Measurements from ENCODE around the gene THSD4. TPM values are rescaled to one million over a fixed set of nuclear protein-coding genes. Genes with fewer than 3 reads are reported as not detected.
"Not testable (repeated sequence)": the region's sequence is repeated elsewhere in the genome, so short reads cannot be mapped to it uniquely, and the experiment has no call there.

THSD4 gene
- total RNA-seq, 2 donors from 2014 or later = 71.2 to 150 TPM

- Histone ChIP-seq H3K36me3 (no peaks in the 10 kb centered on the region), H3K27me3 (replicated peaks; ENCODE audit: insufficient read depth) (no peaks in the 10 kb centered on the region), H3K4me3 (no peak overlapping the region), H3K4me1 (ENCODE audit: control insufficient read depth in 1 of 2, low read depth in 2 of 2) (peaks cover 3 to 19% of the 10 kb centered on the region in 2 donors), H3K9me3 (no peaks in the 10 kb centered on the region), H3K27ac (no peak overlapping the region)
- DNase-seq (ENCODE audit: low spot score) = no peak
- ATAC-seq (ENCODE audit: insufficient number of reproducible peaks, low FRiP score, low read depth) = no peak
- no peak for TF ChIP-seq CTCF (IDR thresholded peaks at IDR 0.05)
These were observed 554.4 kb downstream of the THSD4 start for GRCh38 chr15:71669688-71670087.

- H3K4me3 ChIP-seq, H3K27ac ChIP-seq, H3K9me3 ChIP-seq: not testable (repeated sequence)
These were observed 555.0 kb downstream of the THSD4 start for GRCh38 chr15:71670222-71670621.

GRCh38 chr15:71674354-71674753 is 559.1 kb downstream of the THSD4 start:
- no peak overlapping the region for H3K27ac ChIP-seq
- TF ChIP-seq CTCF (IDR thresholded peaks at IDR 0.05) = no peak
- H3K9me3 ChIP-seq = no peaks in the 10 kb centered on the region
- H3K36me3 ChIP-seq = no peaks in the 10 kb centered on the region
- no peak overlapping the region for H3K4me3 ChIP-seq
- no peak for ATAC-seq (ENCODE audit: insufficient number of reproducible peaks, low FRiP score, low read depth)
- H3K27me3 ChIP-seq (replicated peaks; ENCODE audit: insufficient read depth) = no peaks in the 10 kb centered on the region
- DNase-seq (ENCODE audit: low spot score) = no peak
- H3K4me1 ChIP-seq (ENCODE audit: control insufficient read depth in 1 of 2, low read depth in 2 of 2) = peaks cover 6 to 24% of the 10 kb centered on the region in 2 donors

More at GRCh38 chr15:71670222-71670621, 555.0 kb downstream of the THSD4 start:
- not testable (repeated sequence) for H3K27me3 ChIP-seq (replicated peaks; ENCODE audit: insufficient read depth); DNase-seq (ENCODE audit: low spot score); ATAC-seq (ENCODE audit: insufficient number of reproducible peaks, low FRiP score, low read depth); H3K36me3 ChIP-seq
- peaks cover 3 to 19% of the 10 kb centered on the region in 2 donors for H3K4me1 ChIP-seq (ENCODE audit: control insufficient read depth in 1 of 2, low read depth in 2 of 2)

GRCh38 chr15:71677352-71677751 is 562.1 kb downstream of the THSD4 start:
- peak overlapping the region in 1 of 2 donors; percentile 11 for H3K27ac ChIP-seq
- no peak for TF ChIP-seq CTCF (IDR thresholded peaks at IDR 0.05)
- no peak for DNase-seq (ENCODE audit: low spot score)
- H3K27me3 ChIP-seq (replicated peaks; ENCODE audit: insufficient read depth) = no peaks in the 10 kb centered on the region
- no peaks in the 10 kb centered on the region for H3K9me3 ChIP-seq
- H3K4me1 ChIP-seq (ENCODE audit: control insufficient read depth in 1 of 2, low read depth in 2 of 2) = peaks cover 3 to 17% of the 10 kb centered on the region in 2 donors
- no peaks in the 10 kb centered on the region for H3K36me3 ChIP-seq
- H3K4me3 ChIP-seq = peak overlapping the region; percentile 23
- ATAC-seq (ENCODE audit: insufficient number of reproducible peaks, low FRiP score, low read depth) = no peak

- Histone ChIP-seq H3K9me3 (no peaks in the 10 kb centered on the region), H3K36me3 (no peaks in the 10 kb centered on the region), H3K27ac (no peak overlapping the region), H3K4me3 (peak overlapping the region; percentile 23), H3K27me3 (replicated peaks; ENCODE audit: insufficient read depth) (no peaks in the 10 kb centered on the region), H3K4me1 (ENCODE audit: control insufficient read depth in 1 of 2, low read depth in 2 of 2) (peaks cover 3 to 17% of the 10 kb centered on the region in 2 donors)
- ATAC-seq (ENCODE audit: insufficient number of reproducible peaks, low FRiP score, low read depth) (no peak), DNase-seq (ENCODE audit: low spot score) (no peak)
- TF ChIP-seq CTCF (IDR thresholded peaks at IDR 0.05) = no peak
These were observed 562.5 kb downstream of the THSD4 start for GRCh38 chr15:71677766-71678165.

GRCh38 chr15:71678191-71678590 is 562.9 kb downstream of the THSD4 start:
- H3K4me3 ChIP-seq = no peak overlapping the region
- ATAC-seq (ENCODE audit: insufficient number of reproducible peaks, low FRiP score, low read depth) (no peak), DNase-seq (ENCODE audit: low spot score) (no peak)
- no peaks in the 10 kb centered on the region for H3K9me3 ChIP-seq
- TF ChIP-seq CTCF (IDR thresholded peaks at IDR 0.05) = no peak
- no peaks in the 10 kb centered on the region for H3K27me3 ChIP-seq (replicated peaks; ENCODE audit: insufficient read depth)
- H3K36me3 ChIP-seq = no peaks in the 10 kb centered on the region
- no peak overlapping the region for H3K27ac ChIP-seq
- peaks cover 3 to 17% of the 10 kb centered on the region in 2 donors for H3K4me1 ChIP-seq (ENCODE audit: control insufficient read depth in 1 of 2, low read depth in 2 of 2)

Measured in thoracic aorta (tissue), 2 donors.